GM23338 (cell line): ENCODE data around the gene MRRF. TPM values are rescaled to one million over a fixed set of nuclear protein-coding genes. Genes with fewer than 3 reads are reported as not detected.

ENCODE experiments used
- ATAC-seq: fragments of 200-7000 bp; cut with Tn5 transposase; 3 replicates; pipeline ENCODE4 v1.9.1; 2020
- DNase-seq: peaks from one replicate; pipeline ENCODE4 v3.0.0-alpha.2; 2015; ENCODE audit warnings: low spot score
- H2AFZ ChIP-seq: fragments of 200-600 bp; sonication (generic); 2 replicates; pipeline ENCODE4 v1.8.0; 2016; ENCODE audit warnings: antibody characterized with exemption, mild to moderate bottlenecking, moderate library complexity
- H3F3A ChIP-seq: fragments of 200-600 bp; sonication (generic); replicated peaks from 2 replicates; pipeline ENCODE4 v1.8.0; 2017; ENCODE audit warnings: antibody characterized with exemption, mixed run types, low read depth
- H3K27ac ChIP-seq: fragments of 200-600 bp; sonication (generic); 2 replicates; pipeline ENCODE4 v1.6.1; 2016; ENCODE audit warnings: low read depth
- H3K27me3 ChIP-seq: fragments of 200-600 bp; sonication (generic); 2 replicates; pipeline ENCODE4 v1.8.0; 2016; ENCODE audit warnings: mild to moderate bottlenecking, mixed run types, moderate library complexity; ENCODE audit not compliant: insufficient read depth
- H3K36me3 ChIP-seq: fragments of 200-600 bp; sonication (generic); 2 replicates; pipeline ENCODE4 v1.8.0; 2016; ENCODE audit warnings: mild to moderate bottlenecking; ENCODE audit not compliant: insufficient read depth
- H3K4me1 ChIP-seq: fragments of 200-600 bp; sonication (generic); 2 replicates; pipeline ENCODE4 v1.8.0; 2016; ENCODE audit warnings: mild to moderate bottlenecking, moderate library complexity; ENCODE audit not compliant: insufficient read depth
- H3K4me2 ChIP-seq: fragments of 200-600 bp; sonication (generic); 2 replicates; pipeline ENCODE4 v1.7.1; 2017; ENCODE audit warnings: mixed run types
- H3K4me3 ChIP-seq: fragments of 200-600 bp; sonication (generic); 2 replicates; pipeline ENCODE4 v1.6.1; 2016; ENCODE audit warnings: mixed run types
- H3K79me2 ChIP-seq: fragments of 200-600 bp; sonication (generic); replicated peaks from 2 replicates; pipeline ENCODE4 v1.8.0; 2017; ENCODE audit warnings: mild to moderate bottlenecking; ENCODE audit not compliant: insufficient read depth
- H3K9me2 ChIP-seq: fragments of 200-600 bp; sonication (generic); 2 replicates; pipeline ENCODE4 v1.8.0; 2017; ENCODE audit not compliant: insufficient read depth
- H4K20me1 ChIP-seq: fragments of 200-600 bp; sonication (generic); replicated peaks from 2 replicates; pipeline ENCODE4 v1.8.0; 2017; ENCODE audit warnings: mild to moderate bottlenecking; ENCODE audit not compliant: insufficient read depth
- H3K27ac Mint-ChIP-seq: 2 replicates; pipeline ENCODE4 v1.8.0; 2020; ENCODE audit warnings: inconsistent platforms, mild to moderate bottlenecking, moderate library complexity, mixed read lengths
- H3K27me3 Mint-ChIP-seq: 3 replicates; pipeline ENCODE4 v1.8.0; 2022; ENCODE audit warnings: low read depth, mild to moderate bottlenecking, moderate library complexity, mixed read lengths, inconsistent platforms; ENCODE audit not compliant: insufficient read depth, poor library complexity
- H3K36me3 Mint-ChIP-seq: 3 replicates; pipeline ENCODE4 v1.8.0; 2021; ENCODE audit warnings: low read depth, mild to moderate bottlenecking, inconsistent platforms, moderate library complexity, mixed read lengths
- H3K4me1 Mint-ChIP-seq: 3 replicates; pipeline ENCODE4 v1.8.0; 2020; ENCODE audit warnings: mild to moderate bottlenecking, inconsistent platforms, mixed read lengths
- H3K4me3 Mint-ChIP-seq: 3 replicates; pipeline ENCODE4 v1.8.0; 2021; ENCODE audit warnings: moderate library complexity, mild to moderate bottlenecking, inconsistent platforms, mixed read lengths
- H3K9me3 Mint-ChIP-seq: 3 replicates; pipeline ENCODE4 v1.8.0; 2020; ENCODE audit warnings: moderate library complexity, mild to moderate bottlenecking, inconsistent platforms, mixed read lengths
- CREB1 ChIP-seq: fragments of 250-450 bp; sonication (Bioruptor Pico); IDR thresholded peaks from 2 replicates; pipeline ENCODE4 v1.5.0; 2020; ENCODE audit warnings: low read depth, mild to moderate bottlenecking, moderate library complexity
- EZH2 ChIP-seq: fragments of 200-600 bp; sonication (generic); IDR thresholded peaks from one replicate; pipeline ENCODE4 v1.8.0; 2017; ENCODE audit warnings: antibody characterized with exemption, mild to moderate bottlenecking, low read depth; ENCODE audit not compliant: unreplicated experiment
- EZH2phosphoT487 ChIP-seq: fragments of 200-600 bp; sonication (generic); IDR thresholded peaks from one replicate; pipeline ENCODE4 v1.8.1; 2018; ENCODE audit warnings: antibody characterized with exemption; ENCODE audit not compliant: unreplicated experiment
- JUNB ChIP-seq: IDR thresholded peaks from one replicate; pipeline ENCODE4 v1.6.1; 2016; ENCODE audit warnings: antibody characterized with exemption; ENCODE audit not compliant: unreplicated experiment
- NANOG ChIP-seq: IDR thresholded peaks from 2 replicates; pipeline ENCODE4 v1.6.1; 2016; ENCODE audit warnings: antibody characterized with exemption, borderline replicate concordance
- POLR2AphosphoS5 ChIP-seq: IDR thresholded peaks from 2 replicates; pipeline ENCODE4 v1.6.1; 2016; ENCODE audit warnings: antibody characterized with exemption, low read depth
- STAT1 ChIP-seq: IDR thresholded peaks from one replicate; pipeline ENCODE4 v1.6.1; 2016; ENCODE audit warnings: antibody characterized with exemption; ENCODE audit not compliant: unreplicated experiment
- ZNF114 ChIP-seq: fragments of 250-450 bp; sonication (Bioruptor Pico); IDR thresholded peaks from 2 replicates; pipeline ENCODE4 v1.5.0; 2020; ENCODE audit warnings: mild to moderate bottlenecking, moderate library complexity
- ZNF331 ChIP-seq: fragments of 250-450 bp; sonication (Bioruptor Pico); IDR thresholded peaks from 2 replicates; pipeline ENCODE4 v1.5.0; 2020; ENCODE audit warnings: low read depth, mild to moderate bottlenecking, moderate library complexity
- polyA plus RNA-seq: library from polyadenylated mRNA; unstranded; fragments of >200 nt; fragmentation: Nextera tagmentation; extraction: Ambion mirVana; gene quantifications from 2 replicates; pipeline ENCODE4 v1.2.1, GENCODE V29; 2016
- total RNA-seq: library from RNA; depleted of rRNA; stranded (reverse); fragments of >200 nt; shearing (Covaris generic); gene quantifications from 2 replicates; pipeline ENCODE4 v1.2.3, GENCODE V29; 2014
- TF ChIP-seq, protein P1 (sequence below): fragments of 250-450 bp; sonication (Bioruptor Pico); IDR thresholded peaks from 2 replicates; pipeline ENCODE4 v1.5.0; 2020; ENCODE audit warnings: mild to moderate bottlenecking, moderate library complexity
- TF ChIP-seq, protein P2 (sequence below): IDR thresholded peaks from 2 replicates; pipeline ENCODE4 v1.6.1; 2016; ENCODE audit warnings: antibody characterized with exemption
- TF ChIP-seq, protein P3 (sequence below): IDR thresholded peaks from one replicate; pipeline ENCODE4 v1.6.1; 2018; ENCODE audit warnings: antibody characterized with exemption; ENCODE audit not compliant: unreplicated experiment
- TF ChIP-seq, protein P4 (sequence below), 2 experiments: fragments of 200-600 bp in 1 of 2; sonication (generic) in 1 of 2; conservative IDR thresholded peaks; 2 replicates each; pipeline versions ENCODE4 v1.5.1 to v1.6.1; 2016 to 2017; ENCODE audit warnings: antibody characterized with exemption in 2 of 2, low read depth in 2 of 2, mild to moderate bottlenecking in 2 of 2, moderate library complexity in 1 of 2

MRRF gene
- total and polyA plus RNA-seq, 2 experiments from 2014 or later, result 27.8 to 32.7 TPM

DNA sequence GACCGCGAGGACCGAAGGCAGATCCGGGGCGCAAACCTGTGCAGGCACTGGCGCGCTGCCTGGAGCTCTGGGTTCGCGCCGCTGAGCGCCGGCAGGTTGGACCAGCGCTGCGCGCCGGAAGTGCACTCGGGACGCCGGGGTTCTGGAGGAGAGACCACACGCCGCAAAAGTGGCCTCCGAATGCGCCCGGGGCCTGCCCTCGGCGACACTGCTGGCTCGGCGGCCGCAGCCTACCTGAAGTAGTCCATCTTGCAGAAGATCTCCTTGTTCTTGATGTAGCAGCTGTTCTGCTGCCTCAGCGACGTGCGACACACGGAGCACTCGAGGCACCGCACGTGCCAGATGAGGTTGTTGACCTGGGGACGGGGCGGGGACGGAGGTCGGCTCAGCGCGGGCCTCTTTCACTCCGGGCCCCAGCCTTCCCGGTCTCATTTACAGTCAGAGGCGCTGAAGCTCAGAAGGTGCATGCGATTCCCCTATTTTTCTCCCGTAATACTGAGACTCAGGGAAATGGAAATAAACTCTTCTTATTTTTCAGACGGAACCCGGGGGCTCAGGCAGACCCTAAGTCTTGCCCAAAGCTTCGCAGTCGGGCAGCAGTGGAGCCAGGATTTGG, 38.4 kb upstream of the MRRF start:
- H3K4me2 ChIP-seq, result peak overlapping the region; percentile 68

More for the DNA sequence above, 38.4 kb upstream of the MRRF start:
- Mint-ChIP-seq H3K36me3 (no peaks in the 10 kb centered on the region; the same call in 2 of the 3 replicates), H3K27me3 (peaks cover 70% of the 10 kb centered on the region), H3K4me1 (peaks cover 36% of the 10 kb centered on the region), H3K27ac (no peak overlapping the region), H3K4me3 (peak overlapping the region; percentile 69), H3K9me3 (peaks cover 4% of the 10 kb centered on the region; the same call in 2 of the 3 replicates)
- Histone ChIP-seq H3K79me2 (no peaks in the 10 kb centered on the region), H3F3A (peaks cover 7% of the 10 kb centered on the region; the same call in 1 of the 2 replicates), H2AFZ (peak overlapping the region; percentile 85), H4K20me1 (peaks cover 10% of the 10 kb centered on the region; the same call in 1 of the 2 replicates), H3K9me2 (no peaks in the 10 kb centered on the region), H3K27ac (no peak overlapping the region), H3K27me3 (peaks cover 100% of the 10 kb centered on the region), H3K4me1 (peaks cover 18% of the 10 kb centered on the region), H3K4me3 (peak overlapping the region; percentile 41), H3K36me3 (no peaks in the 10 kb centered on the region)
- ATAC-seq (peak; percentile 16), DNase-seq (peak; percentile 61)
- peak; percentile 68 for TF ChIP-seq EZH2phosphoT487
- no peak for TF ChIP-seq JUNB
- TF ChIP-seq NANOG, result no peak
- peak; percentile 98 for TF ChIP-seq EZH2
- no peak for TF ChIP-seq STAT1
- no peak for TF ChIP-seq POLR2AphosphoS5
- TF ChIP-seq, protein P1, sequence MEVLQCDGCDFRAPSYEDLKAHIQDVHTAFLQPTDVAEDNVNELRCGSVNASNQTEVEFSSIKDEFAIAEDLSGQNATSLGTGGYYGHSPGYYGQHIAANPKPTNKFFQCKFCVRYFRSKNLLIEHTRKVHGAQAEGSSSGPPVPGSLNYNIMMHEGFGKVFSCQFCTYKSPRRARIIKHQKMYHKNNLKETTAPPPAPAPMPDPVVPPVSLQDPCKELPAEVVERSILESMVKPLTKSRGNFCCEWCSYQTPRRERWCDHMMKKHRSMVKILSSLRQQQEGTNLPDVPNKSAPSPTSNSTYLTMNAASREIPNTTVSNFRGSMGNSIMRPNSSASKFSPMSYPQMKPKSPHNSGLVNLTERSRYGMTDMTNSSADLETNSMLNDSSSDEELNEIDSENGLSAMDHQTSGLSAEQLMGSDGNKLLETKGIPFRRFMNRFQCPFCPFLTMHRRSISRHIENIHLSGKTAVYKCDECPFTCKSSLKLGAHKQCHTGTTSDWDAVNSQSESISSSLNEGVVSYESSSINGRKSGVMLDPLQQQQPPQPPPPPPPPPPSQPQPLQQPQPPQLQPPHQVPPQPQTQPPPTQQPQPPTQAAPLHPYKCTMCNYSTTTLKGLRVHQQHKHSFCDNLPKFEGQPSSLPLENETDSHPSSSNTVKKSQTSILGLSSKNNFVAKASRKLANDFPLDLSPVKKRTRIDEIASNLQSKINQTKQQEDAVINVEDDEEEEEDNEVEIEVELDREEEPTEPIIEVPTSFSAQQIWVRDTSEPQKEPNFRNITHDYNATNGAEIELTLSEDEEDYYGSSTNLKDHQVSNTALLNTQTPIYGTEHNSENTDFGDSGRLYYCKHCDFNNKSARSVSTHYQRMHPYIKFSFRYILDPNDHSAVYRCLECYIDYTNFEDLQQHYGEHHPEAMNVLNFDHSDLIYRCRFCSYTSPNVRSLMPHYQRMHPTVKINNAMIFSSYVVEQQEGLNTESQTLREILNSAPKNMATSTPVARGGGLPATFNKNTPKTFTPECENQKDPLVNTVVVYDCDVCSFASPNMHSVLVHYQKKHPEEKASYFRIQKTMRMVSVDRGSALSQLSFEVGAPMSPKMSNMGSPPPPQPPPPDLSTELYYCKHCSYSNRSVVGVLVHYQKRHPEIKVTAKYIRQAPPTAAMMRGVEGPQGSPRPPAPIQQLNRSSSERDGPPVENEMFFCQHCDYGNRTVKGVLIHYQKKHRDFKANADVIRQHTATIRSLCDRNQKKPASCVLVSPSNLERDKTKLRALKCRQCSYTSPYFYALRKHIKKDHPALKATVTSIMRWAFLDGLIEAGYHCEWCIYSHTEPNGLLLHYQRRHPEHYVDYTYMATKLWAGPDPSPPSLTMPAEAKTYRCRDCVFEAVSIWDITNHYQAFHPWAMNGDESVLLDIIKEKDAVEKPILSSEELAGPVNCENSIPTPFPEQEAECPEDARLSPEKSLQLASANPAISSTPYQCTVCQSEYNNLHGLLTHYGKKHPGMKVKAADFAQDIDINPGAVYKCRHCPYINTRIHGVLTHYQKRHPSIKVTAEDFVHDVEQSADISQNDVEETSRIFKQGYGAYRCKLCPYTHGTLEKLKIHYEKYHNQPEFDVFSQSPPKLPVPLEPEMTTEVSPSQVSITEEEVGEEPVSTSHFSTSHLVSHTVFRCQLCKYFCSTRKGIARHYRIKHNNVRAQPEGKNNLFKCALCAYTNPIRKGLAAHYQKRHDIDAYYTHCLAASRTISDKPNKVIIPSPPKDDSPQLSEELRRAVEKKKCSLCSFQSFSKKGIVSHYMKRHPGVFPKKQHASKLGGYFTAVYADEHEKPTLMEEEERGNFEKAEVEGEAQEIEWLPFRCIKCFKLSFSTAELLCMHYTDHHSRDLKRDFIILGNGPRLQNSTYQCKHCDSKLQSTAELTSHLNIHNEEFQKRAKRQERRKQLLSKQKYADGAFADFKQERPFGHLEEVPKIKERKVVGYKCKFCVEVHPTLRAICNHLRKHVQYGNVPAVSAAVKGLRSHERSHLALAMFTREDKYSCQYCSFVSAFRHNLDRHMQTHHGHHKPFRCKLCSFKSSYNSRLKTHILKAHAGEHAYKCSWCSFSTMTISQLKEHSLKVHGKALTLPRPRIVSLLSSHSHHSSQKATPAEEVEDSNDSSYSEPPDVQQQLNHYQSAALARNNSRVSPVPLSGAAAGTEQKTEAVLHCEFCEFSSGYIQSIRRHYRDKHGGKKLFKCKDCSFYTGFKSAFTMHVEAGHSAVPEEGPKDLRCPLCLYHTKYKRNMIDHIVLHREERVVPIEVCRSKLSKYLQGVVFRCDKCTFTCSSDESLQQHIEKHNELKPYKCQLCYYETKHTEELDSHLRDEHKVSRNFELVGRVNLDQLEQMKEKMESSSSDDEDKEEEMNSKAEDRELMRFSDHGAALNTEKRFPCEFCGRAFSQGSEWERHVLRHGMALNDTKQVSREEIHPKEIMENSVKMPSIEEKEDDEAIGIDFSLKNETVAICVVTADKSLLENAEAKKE (CRISPR knock-in tag), result no peak
- TF ChIP-seq, protein P2, sequence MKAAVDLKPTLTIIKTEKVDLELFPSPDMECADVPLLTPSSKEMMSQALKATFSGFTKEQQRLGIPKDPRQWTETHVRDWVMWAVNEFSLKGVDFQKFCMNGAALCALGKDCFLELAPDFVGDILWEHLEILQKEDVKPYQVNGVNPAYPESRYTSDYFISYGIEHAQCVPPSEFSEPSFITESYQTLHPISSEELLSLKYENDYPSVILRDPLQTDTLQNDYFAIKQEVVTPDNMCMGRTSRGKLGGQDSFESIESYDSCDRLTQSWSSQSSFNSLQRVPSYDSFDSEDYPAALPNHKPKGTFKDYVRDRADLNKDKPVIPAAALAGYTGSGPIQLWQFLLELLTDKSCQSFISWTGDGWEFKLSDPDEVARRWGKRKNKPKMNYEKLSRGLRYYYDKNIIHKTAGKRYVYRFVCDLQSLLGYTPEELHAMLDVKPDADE, result no peak
- TF ChIP-seq ZNF114 (CRISPR knock-in tag), result no peak
- TF ChIP-seq ZNF331 (CRISPR knock-in tag), result no peak
- no peak for TF ChIP-seq CREB1
- TF ChIP-seq, protein P3, sequence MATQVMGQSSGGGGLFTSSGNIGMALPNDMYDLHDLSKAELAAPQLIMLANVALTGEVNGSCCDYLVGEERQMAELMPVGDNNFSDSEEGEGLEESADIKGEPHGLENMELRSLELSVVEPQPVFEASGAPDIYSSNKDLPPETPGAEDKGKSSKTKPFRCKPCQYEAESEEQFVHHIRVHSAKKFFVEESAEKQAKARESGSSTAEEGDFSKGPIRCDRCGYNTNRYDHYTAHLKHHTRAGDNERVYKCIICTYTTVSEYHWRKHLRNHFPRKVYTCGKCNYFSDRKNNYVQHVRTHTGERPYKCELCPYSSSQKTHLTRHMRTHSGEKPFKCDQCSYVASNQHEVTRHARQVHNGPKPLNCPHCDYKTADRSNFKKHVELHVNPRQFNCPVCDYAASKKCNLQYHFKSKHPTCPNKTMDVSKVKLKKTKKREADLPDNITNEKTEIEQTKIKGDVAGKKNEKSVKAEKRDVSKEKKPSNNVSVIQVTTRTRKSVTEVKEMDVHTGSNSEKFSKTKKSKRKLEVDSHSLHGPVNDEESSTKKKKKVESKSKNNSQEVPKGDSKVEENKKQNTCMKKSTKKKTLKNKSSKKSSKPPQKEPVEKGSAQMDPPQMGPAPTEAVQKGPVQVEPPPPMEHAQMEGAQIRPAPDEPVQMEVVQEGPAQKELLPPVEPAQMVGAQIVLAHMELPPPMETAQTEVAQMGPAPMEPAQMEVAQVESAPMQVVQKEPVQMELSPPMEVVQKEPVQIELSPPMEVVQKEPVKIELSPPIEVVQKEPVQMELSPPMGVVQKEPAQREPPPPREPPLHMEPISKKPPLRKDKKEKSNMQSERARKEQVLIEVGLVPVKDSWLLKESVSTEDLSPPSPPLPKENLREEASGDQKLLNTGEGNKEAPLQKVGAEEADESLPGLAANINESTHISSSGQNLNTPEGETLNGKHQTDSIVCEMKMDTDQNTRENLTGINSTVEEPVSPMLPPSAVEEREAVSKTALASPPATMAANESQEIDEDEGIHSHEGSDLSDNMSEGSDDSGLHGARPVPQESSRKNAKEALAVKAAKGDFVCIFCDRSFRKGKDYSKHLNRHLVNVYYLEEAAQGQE, result no peak
- TF ChIP-seq, protein P4, sequence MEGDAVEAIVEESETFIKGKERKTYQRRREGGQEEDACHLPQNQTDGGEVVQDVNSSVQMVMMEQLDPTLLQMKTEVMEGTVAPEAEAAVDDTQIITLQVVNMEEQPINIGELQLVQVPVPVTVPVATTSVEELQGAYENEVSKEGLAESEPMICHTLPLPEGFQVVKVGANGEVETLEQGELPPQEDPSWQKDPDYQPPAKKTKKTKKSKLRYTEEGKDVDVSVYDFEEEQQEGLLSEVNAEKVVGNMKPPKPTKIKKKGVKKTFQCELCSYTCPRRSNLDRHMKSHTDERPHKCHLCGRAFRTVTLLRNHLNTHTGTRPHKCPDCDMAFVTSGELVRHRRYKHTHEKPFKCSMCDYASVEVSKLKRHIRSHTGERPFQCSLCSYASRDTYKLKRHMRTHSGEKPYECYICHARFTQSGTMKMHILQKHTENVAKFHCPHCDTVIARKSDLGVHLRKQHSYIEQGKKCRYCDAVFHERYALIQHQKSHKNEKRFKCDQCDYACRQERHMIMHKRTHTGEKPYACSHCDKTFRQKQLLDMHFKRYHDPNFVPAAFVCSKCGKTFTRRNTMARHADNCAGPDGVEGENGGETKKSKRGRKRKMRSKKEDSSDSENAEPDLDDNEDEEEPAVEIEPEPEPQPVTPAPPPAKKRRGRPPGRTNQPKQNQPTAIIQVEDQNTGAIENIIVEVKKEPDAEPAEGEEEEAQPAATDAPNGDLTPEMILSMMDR (conservative IDR thresholded peaks at IDR 0.05; ENCODE audit: low read depth in 2 of 2), result no peak
